Measurements from ENCODE around the gene DCANP1.
"Not testable (repeated sequence)": the region's sequence is repeated elsewhere in the genome, so short reads cannot be mapped to it uniquely, and the experiment has no call there.

The DCANP1 gene, protein sequence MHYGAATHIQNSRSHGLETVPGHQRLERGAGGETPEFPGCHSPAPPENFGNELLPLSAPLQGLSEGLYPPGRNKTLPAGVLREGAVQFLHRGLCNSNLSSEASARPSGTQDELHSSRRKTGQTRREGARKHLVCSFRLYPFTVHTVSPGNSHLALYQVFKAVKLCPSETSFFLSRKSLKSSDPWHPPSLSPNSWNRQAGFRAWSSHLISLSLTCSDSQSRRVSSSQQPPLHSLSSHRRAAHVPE

DNA sequence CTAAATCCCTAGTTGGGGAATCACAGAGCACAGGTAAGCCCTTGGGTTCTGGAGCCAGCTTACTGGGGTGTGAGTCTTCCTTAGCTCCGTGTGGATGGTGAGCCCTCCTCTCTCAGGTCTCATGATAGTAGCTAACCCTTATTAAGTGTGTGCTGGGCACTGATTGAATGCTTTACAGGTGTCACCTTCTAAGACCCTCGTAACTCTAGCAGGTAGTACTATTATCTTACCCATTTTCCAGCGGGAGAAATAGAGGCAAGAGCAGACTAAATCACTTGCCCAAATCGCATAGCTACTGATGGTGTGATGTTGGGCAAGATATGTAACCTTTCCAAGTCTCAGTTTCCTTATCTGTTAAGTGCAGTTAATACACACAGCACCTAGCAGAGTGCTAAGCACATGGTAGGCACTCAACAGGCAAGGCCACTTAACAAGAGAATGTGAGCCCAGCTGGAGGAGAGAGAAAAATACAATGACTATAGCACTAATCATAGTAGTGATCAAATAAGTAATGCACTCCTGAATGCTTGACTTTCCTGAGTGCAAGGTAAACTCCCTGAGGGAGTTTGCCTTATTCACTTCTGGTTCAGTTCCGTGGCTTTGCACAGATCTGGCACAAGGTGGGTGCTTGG, at the start of gene DCANP1:
DCANP1 (minus strand) TSS at position 51 of the 632 bp plus-strand sequence. CDS start 240 bp downstream, outside the sequence.
- no peak for DNase-seq (ENCODE audit: low read depth, low spot score)

DNA sequence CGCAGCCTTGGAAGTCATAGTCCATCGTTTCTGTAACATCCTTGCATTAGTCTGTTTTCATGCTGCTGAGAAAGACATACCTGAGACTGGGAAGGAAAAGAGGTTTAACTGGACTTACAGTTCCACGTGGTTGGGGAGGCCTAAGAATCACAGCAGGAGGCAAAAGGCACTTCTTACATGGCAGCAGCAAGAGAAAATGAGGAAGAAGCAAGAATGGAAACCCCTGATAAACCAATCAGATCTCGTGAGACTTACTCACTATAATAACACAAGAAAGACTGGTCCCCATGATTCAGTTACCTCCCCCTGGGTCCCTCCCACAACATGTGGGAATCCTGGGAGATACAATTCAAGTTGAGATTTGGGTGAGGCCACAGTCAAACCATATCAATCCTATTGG, 48.4 kb upstream of the DCANP1 start:
- not testable (repeated sequence) for DNase-seq (ENCODE audit: low read depth, low spot score)

DNA sequence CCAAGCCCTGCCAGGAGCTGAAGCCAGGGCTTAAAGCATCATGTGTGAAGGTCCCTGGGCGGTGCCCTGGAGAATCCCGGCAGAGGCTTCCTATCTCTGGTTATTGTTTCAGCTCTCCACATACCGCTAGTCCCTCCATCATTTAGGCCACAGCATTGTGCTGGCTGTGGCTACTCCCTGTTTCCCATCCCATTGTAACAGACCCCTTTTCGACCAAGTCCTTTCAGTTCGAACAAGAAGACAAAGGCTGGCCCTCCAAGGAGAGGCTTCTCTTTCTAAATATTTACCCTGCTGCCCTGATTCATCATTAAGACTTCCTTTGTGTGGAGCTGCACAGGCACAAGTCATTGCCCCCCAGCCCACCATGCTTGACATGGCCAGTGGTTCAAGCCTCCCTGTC, 47.0 kb upstream of the DCANP1 start:
- no peak for DNase-seq (ENCODE audit: low read depth, low spot score)

DNA sequence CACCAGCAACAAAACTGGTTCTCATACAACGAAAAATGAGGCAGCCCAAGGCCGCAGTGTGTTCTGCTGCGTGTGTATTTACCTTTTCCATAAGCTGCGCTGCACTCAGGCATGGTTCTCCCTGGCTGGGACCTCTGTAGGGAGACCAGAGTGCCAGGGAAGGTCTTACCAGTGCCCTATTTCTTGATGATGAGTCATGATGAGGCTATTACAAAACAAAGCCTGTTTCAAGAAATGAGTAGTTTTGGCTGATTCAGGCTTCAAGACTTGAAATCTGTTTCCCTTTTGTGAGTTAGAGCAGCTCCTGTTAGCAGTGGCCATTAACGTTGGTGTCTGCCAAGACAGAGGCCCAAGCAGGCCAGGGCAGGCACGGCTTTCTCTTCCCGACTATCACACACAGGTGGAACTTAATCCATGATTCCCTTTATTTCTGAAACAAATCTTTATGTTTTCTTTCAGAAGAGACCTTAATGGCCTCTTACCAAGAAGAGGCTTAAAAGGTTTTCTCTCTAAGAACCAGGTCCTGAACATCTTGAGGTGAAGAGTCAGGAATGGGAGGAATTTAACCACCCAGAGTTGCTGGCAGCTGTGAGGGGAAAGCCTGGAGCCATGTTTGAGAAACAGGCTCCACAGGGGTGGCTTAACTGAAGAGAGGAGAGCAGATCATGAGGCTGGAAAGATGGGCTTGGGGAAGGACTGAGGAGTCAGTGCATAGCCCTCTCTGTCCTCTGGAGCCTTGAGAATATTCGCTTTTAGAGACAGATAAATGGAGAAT, 46.4 kb upstream of the DCANP1 start:
- no peak for DNase-seq (ENCODE audit: low read depth, low spot score)

DNA sequence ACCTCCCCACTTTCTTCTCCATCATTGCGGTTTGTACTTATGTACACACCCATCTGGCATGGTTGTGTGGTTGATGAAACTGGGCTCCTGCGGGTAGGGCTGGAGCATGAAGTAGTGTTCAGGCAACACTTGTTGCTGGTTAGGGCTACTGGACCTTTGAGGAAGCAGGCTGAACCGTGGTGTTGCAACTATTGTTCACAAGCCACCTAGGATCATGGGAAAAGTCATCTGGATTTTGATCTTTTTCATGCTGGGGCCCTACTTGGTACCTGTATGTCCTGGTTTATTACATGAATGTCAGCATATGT, 45.1 kb upstream of the DCANP1 start:
- no peak for DNase-seq (ENCODE audit: low read depth, low spot score)

DNA sequence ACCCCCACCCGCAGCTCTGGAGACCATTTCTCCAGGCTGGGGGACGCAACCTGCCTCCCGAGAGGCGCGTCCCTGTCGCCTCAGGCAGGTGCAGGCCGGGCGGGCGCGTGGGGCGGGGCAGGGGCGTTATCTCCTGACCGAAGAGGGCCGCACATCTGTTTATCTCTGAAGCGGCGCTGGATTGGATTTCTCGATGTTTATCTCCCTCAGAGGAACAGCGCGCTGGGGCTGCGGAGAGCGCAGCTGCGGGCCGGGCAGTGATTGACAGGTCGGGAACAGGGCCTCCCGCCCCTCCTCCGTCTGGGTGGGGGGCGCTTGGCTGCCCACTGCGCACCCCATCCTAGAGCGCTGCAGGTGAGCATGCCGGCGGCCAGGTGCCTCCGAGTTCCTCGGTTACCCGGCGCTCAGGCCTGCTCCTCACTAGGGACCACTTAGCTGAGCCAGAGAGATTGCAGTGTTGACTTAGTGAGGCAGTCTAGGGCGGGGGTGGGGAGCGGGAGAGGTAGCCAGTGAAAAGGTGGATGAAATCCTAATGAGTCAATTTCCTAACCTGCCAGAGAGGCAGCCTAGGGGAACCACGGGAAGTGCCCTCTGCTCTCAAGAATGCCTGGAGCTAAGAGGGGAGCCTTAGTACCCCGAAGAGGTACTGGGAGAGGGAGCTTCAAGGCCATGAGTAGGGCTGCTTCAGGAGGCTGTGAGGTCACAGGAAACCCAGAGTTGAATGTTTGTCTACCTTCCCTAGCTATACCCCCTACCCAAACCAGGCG, 44.6 kb upstream of the DCANP1 start:
- no peak for DNase-seq (ENCODE audit: low read depth, low spot score)

DNA sequence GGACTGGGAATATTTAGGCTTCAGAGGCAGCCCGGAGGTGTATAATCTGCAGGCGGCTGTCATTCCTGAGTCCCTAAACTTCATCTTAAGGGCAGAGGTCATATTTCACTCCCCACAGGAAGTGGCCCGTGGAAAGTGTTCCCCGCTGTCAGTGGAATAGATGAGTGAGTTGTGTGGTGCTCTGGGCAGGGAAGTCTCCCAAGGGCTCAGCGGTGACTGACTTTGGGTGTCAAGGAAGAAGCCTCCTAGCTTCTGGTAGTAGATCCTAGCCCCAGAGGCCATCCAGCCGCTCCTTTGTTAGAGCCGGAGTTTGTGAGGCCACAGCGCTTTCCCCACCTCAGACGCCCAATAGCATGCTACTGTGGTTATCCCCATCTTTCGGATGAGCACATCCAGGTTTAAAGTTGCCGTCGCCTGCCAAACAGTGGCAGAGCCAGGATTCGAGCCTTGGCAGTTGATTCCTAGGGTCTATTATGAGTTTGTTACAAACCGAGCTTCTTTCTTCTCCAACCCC, 43.9 kb upstream of the DCANP1 start:
- no peak for DNase-seq (ENCODE audit: low read depth, low spot score)

DNA sequence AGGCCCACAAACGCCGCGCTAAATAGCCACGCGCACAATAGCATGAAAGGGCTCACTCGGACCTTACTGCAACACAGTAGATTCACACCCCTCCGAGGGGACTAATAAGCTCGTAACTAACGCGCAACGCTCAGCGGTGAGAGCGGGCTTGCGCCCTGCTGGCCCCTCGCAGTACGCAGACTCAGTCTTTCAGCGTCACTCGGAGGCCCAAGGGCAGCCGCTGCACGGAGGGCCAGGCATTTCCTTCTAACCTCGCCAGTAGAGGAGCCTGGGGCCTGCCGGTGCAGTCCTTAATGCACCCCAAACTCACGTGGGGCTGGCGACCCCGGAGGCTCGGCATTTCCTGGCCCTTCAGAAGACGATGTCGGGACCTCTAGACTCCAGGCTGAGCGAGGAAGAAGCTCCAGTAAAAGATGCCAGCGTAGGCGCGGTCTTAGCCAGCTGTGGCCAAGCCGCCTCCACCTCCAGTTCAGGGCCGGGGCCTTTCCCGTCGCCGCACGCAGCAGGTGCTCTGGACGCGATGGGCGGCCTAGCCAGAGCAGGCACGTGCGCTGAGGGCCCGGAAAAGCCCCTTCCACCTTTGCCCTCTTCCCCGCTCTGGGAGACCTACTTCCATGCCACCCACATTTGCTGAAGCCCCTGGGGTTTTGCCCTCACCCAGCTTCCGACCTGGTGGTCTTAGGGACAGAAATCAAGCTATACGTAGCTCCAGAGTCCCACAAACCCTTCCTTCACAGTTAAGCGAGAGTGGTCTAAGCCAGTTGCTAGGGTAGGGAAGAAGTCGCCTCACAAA, 43.3 kb upstream of the DCANP1 start:
- DNase-seq (ENCODE audit: low read depth, low spot score): no peak

DNA sequence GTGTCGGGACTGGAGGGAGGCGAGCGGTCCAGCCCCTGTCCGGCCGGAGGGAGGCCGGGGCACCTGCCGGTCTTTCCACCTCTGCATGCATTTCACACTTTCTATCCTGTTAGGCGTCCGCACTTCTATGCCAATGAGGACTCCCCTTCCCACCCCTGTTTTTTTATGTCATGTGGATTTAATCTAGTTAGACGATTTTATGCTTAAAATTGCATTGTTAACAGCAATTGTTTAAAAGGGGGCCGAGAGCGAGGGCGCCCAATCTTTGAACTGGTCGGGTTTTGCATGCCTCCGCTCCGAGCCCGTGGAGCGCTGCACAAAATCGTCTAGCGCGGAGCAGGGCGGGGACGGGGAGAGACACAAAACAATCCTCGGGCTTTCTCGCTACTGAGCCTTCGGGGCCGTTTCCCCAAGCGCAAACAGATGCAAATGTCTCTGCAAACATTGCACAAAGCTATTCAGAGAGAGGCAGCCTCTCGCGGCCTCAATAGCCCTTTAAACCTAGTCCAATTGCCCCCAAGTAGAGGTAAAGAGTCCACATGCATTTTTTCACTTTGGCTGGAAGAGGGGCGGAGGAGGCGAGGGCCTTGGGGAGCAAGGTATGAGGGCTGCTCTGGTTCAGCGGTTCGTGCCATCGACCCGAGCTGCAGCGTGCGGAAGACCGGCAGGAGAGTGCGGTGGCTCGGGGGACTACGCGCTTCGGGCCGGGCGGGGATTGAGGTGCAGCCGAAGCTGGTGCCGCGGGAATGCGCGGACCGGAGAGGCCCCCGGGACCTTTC, 42.5 kb upstream of the DCANP1 start:
- no peak for DNase-seq (ENCODE audit: low read depth, low spot score)

DNA sequence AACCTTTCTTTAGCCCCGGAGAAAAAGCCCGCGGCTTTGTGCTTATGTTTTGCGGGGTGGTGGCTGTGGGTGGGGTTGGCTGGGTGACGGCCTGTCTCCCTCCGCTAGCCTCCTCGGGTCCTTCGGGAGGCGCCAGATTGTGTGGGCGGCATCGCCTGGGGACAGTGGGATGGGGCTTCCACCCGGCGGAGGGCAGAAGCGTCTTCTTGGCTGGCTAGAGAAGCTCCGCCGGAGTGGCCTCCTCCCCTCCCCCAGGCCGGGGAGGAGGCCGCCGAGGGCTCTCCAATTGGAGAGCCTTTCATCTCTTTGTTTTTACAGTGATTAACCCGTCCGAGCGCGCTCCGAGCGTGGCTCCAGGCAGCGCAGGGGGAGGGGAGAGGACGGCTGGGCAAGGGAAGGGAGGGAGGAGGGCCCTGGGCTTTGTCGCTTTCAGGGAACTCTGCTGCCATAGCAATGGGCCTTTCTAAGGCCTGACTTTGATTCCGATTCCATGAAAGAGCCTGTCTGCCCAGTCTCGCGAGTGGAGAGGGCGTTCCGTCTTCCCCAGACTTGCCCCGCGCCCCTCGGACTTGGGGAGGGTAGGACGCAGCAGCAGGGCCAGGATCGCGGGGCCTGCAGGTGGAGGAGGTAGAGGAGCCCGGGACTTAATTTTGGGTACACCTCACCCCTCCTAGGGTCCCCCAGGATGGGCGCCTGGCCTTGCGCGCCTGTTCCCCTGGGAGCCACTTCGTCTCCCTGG, 41.7 kb upstream of the DCANP1 start:
- no peak for DNase-seq (ENCODE audit: low read depth, low spot score)

DNA sequence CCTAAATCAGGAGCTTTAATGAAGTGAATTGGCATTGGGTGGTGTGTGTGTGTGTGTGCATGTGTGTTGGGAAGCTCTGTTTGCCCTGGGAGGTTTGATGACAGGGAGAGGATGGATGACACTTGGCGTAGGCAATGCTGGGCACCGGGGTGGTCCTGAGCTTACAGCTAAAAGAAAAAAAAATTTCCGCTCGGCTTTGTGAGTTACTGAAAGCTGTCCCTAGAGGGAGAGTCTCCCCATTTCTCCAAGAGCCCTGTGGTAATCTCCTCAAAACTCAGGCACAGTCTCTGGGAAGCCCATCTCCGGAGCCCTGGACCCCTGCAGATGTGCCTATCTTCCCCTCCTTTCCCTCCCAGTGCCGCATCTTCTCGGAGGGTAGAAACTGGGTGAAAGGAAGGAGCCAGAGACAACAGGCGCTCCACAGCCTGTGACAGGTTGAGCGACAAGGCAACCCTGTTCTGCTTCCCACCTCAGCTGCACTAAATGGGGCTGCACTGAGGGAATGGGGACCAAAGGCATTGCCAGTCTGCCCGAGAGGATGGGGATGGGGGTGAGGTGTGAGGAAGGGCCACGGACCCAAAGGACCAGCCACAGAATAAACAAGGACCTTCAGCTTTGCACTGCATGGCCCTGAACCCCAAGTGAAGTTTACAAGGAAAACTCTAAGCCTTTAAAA, 40.8 kb upstream of the DCANP1 start:
- no peak for DNase-seq (ENCODE audit: low read depth, low spot score)

DNA sequence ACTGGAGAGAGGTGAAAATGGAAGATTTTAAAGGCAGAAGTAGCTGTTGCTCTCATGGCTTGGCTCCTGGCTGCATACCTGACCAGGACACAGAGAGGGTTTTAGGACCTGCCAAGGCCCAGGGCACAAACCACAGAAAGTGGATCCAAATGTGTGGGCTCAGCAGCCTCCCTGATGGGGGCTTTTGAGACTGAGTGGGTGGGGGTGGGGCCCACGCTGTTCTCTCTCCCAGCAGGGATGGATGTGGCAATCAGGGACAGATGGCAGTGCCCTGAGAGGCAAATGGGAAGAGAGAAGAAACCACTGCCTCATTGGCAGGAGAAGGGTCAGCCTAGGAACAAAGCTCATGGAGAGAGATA, 39.9 kb upstream of the DCANP1 start:
- no peak for DNase-seq (ENCODE audit: low read depth, low spot score)

DNA sequence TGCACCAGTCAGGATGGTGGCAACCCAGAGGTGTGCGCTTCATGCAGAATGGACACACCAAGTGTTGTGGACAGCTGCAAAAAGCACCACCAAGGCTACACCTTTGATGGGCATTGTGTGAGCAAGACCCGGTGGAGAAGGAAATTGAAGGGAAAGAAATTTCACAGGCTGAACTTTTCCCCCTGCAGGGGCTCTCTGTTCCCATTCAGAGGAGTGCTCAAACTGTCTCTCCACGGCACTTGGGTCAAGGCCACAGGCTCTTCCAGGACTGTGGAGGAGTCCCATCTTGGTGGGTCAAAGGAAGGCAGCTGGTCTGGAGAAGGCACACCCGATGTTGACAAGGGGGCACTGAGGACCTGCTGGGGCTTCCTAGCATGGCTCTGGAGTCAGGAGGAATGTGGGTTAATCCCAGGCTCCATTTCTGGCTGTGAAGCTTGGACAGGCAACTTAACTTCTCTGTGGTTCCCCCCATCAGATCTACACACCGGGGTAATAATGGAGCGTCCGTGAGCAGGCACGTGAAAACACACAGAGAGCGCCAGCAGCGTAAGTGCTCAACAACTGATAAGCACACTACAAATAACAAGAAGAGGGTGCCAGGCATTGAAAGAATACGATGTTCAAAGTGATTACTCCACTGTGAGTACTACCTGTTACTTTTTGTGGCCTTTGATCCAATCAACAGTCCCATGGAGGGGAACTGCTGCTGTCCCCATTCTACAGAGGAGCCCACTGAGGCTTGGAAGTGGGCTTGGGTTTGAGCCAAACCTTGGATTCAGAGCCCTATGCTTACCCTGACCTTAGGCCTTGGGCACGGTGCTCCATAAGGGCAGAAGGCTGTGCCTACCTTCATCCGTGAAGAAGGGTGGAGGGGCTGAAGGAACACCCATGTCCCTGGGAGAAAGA, 39.2 kb upstream of the DCANP1 start:
- DNase-seq (ENCODE audit: low read depth, low spot score): no peak

DNA sequence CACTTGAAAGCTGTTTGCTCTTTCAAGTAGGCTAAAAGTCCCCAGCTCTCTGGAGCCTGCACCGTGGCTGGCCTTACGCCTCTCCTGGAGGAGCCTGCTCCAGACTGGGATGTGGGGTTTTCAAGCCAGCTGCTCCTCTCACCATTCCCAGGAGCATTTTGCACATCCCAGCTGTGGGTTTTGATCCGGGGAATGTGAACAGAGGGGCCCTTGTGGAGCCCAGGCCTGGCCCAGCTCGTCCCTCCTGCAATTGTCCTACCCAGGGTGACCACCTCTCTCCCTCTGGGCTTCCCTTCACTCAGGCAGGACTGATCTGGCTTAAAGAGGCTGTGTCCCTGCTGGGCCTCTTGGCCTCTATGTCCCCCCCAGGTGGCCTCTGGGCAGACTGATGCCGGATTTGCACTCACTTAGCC, 37.5 kb upstream of the DCANP1 start:
- DNase-seq (ENCODE audit: low read depth, low spot score): no peak

DNA sequence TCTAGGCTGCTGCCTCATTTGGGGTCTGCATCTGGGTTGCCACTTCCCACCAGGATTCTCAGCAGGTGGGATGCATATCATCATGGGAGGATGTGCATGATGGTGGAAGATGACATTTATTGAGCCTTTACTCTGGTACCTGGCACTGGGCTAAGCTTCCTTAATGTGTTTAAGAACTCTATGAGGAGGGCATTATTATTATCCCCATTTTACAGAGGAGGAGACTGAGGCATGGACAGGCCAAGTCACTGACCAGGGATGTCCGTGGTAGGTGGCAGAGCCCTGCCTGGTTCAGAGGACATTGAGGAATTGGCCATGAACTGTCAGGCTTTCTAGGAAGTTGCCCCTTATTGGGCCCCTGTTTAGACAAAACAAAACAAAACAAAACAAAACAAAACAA, 36.1 kb upstream of the DCANP1 start:
- no peak for DNase-seq (ENCODE audit: low read depth, low spot score)

DNA sequence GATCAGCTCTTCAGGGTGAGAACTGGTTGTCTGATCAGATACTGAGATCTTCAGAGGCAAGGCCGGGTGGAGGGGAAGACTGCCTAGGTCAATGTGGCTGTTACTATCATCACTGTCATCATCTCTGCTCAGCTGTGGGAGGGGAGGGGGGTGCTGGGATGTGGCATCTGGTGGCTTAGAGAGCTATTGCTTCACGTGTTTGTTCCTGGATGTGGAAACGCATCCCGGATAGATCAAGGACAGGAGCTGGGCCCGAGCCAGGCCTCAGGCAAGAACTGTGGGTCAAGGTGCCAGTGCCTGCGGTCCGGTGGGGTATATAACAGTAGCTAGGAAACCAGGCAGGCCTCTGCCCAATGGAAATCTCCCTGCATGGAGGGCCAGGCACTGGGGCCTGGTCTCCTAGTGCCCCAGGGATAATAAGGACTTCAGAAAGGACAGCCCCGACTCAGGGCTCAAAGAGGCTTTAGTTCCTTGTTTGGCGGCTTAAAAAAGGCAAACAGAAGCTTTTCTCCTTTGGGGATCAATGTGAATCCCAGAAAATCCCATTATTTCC, 35.3 kb upstream of the DCANP1 start:
- no peak for DNase-seq (ENCODE audit: low read depth, low spot score)

DNA sequence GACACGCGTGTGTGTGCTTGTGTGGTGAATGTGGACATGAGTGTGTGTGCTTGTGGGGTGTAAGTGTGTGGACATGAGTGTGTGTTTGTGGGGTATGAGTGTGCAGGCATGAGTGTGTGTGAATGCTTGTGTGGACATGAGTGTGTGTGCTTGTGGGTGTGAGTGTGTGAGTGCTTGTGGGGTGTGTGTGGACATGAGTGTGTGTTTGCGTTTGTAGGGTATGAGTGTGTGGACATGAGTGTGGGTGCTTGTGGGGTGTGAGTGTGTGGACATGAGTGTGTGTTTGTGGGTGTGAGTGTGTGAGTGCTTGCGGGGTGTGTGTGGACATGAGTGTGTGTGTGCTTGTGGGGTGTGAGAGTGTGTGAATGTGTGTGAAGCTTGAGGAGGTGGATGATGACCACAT, 34.8 kb upstream of the DCANP1 start:
- DNase-seq (ENCODE audit: low read depth, low spot score): no peak

DNA sequence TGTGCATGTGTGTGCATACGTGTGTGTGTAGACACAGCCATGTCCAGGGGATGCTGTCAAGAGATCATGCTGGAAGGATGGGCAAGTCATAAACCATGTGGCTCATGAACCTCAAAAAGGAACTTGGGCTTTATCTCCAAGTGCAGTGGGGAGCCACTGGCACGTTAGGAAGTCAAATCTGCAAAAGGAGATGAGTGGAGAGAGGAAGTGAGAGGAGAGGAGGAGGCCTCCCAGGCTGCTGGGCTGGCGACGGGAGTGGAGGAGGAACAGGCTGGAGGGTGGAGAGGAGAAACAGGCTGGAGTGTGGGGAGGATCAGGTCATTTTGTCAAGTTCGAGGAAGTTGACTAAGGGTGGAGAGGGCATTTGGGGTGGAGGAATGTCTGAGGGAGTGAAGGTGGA, 34.2 kb upstream of the DCANP1 start:
- no peak for DNase-seq (ENCODE audit: low read depth, low spot score)

Data from activated CD4-positive, CD25-positive, alpha-beta regulatory T cell treated with anti-CD3 and anti-CD28 coated beads, Interleukin-2, amount 50 U/mL, for 16 hours (primary cell).